ENCODE data around the gene SYNPO.
A peak's percentile ranks its signal among the peaks of the same experiment; 100 is the strongest.

The SYNPO gene

DNA sequence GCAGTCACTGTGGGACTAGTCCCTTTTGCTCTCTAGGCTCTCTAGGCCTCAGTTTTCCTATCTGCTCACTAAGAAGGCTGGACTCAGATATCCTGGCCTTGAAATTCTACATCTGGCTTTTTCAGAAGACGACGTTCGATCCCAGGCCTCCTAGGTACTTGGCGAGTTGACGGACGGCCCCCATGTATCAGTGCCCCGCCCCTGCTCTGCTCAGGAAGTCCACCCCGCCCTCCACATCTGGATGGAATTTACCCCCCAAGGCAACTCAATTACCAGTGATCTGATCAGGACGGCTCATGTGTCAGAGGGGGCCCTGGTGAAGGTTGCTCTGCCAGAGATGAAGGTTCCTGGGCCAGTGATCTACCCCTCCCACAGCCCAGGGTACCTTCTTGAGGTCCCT is 44.1 kb upstream of the SYNPO start:
- no peak for DNase-seq (ENCODE audit: low read depth, low spot score)
- no peak overlapping the region for H3K4me3 ChIP-seq (ENCODE audit: low read depth, low read length)
- TF ChIP-seq, protein P1, sequence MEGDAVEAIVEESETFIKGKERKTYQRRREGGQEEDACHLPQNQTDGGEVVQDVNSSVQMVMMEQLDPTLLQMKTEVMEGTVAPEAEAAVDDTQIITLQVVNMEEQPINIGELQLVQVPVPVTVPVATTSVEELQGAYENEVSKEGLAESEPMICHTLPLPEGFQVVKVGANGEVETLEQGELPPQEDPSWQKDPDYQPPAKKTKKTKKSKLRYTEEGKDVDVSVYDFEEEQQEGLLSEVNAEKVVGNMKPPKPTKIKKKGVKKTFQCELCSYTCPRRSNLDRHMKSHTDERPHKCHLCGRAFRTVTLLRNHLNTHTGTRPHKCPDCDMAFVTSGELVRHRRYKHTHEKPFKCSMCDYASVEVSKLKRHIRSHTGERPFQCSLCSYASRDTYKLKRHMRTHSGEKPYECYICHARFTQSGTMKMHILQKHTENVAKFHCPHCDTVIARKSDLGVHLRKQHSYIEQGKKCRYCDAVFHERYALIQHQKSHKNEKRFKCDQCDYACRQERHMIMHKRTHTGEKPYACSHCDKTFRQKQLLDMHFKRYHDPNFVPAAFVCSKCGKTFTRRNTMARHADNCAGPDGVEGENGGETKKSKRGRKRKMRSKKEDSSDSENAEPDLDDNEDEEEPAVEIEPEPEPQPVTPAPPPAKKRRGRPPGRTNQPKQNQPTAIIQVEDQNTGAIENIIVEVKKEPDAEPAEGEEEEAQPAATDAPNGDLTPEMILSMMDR (IDR thresholded peaks at IDR 0.05; ENCODE audit: low read depth, low read length) = no peak
- in situ Hi-C loops (cut with HindIII; ENCODE audit: low sequenced_read_pairs) = no loop called here

DNA sequence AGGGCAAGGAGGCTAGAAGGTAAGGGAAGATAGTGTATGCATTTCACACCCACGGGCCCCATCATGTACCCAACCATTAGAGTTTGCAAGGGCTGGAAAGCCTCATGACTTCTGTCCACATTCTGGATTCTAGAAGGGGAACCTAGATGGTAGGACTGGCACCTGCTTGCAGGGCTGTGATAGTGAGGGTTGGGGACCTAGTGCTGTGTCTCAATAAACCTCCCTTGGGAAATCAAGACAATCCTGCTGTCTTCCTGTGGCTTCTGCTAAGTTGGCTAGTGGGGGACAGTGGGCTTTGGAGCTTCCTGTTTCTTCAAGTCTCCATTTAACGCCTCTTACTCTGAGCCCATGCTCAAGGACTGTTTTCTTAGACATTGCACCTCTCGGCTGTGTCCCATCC is 43.6 kb upstream of the SYNPO start:
- TF ChIP-seq, protein P1 (IDR thresholded peaks at IDR 0.05; ENCODE audit: low read depth, low read length) = no peak
- in situ Hi-C loops (cut with HindIII; ENCODE audit: low sequenced_read_pairs) = no loop called here
- DNase-seq (ENCODE audit: low read depth, low spot score) = no peak
- no peak overlapping the region for H3K4me3 ChIP-seq (ENCODE audit: low read depth, low read length)

DNA sequence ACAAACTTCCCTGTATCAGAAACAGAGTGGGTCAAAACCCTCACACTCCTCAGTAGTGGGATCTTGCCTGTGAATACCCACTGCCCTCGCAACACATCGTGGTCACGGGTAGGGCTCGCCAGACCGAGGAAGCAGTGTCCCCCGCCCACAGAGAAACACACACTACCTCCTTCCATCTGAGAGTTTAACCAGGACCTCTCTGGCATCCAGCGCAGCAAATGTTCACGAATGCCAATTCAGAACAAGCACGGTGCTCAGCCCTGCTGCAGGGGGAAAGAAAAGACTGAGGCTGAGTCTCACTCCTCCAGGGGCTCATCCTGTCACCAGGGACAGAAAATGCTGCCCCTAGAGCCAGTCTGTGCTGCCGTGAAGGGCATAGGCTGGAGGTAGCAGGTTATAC is 42.5 kb upstream of the SYNPO start:
- in situ Hi-C loops (cut with HindIII; ENCODE audit: low sequenced_read_pairs) = no loop called here
- TF ChIP-seq, protein P1 (IDR thresholded peaks at IDR 0.05; ENCODE audit: low read depth, low read length) = no peak

DNA sequence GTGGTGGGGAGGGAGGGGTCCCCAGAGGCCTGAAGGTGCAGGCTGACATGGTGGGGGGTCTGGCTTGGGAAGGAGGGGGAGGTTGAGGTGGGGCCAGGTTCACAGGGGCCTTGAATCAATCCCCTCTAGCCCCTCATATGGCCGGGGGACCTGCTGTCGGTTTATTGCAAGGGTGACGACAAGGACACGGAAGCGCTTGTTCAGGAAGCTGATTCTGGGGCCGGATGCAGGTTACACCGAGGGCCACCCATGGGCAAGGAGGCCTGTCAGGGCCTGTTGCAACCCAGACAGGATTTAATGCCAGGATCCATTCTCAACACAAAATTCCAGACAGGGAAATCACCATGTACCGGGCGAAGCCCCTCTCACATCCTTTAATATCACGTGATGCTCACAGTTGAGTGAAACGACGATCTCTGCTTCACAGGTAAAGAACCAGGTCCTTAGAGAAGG is 41.6 kb upstream of the SYNPO start:
- TF ChIP-seq, protein P1 (IDR thresholded peaks at IDR 0.05; ENCODE audit: low read depth, low read length) = no peak
- in situ Hi-C loops (cut with HindIII; ENCODE audit: low sequenced_read_pairs) = no loop called here
- H3K4me3 ChIP-seq (ENCODE audit: low read depth, low read length) = no peak overlapping the region
- no peak for DNase-seq (ENCODE audit: low read depth, low spot score)

More for the DNA sequence above, 42.5 kb upstream of the SYNPO start:
- no peak overlapping the region for H3K4me3 ChIP-seq (ENCODE audit: low read depth, low read length)
- DNase-seq (ENCODE audit: low read depth, low spot score) = no peak

DNA sequence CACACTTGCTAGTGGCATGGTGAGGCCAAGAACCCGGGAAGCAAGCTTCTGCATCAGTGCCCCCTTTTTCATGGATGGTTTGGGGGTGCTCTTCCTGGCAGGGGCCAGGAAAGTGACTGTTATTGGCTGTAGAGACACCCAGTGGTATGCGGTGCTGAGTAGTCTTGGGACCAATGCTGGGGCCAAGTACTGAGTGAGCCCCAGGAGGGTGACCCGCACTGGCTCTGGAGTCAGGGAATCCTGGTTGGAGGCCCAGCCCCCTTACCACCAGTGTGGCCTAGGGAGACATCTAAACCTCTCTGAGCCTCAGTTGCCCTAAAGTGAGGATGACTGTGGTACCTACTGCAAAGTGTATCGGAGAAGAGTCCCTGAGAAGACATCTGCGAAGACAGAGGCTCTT is 41.2 kb upstream of the SYNPO start:
- in situ Hi-C loops (cut with HindIII; ENCODE audit: low sequenced_read_pairs) = no loop called here
- no peak overlapping the region for H3K4me3 ChIP-seq (ENCODE audit: low read depth, low read length)
- DNase-seq (ENCODE audit: low read depth, low spot score) = no peak
- TF ChIP-seq, protein P1 (IDR thresholded peaks at IDR 0.05; ENCODE audit: low read depth, low read length) = no peak

DNA sequence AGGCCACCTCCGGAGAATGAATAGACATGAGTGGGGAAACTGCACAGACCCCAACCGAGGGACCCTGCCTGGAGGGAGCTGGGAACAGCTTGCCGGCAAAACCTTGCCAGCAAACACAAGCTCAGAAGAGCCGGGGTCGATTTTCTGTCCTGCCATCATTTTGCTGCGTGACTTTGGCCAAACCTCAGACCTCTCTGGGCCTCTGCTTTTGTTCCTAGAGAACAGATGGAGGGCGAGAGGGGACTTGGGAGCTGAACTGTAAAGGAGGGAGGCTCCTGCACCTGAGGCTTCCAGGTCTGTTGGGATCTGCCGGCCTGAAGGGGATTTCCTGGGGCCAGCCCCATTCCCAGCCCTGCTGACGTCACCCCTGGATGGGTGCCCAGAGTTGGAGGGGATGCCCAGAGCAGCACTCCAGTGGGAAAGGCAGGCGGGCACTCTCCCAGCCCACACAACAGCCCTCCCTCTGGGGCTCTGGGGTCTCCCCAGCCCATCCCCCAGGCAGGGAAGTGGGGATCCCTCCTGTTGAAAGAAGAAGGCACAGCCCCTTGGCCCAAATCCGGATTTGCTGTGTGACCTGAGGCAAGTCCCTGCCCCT is 40.4 kb upstream of the SYNPO start:
- H3K4me3 ChIP-seq (ENCODE audit: low read depth, low read length) = no peak overlapping the region
- DNase-seq (ENCODE audit: low read depth, low spot score) = peak; percentile 70
- TF ChIP-seq, protein P1 (IDR thresholded peaks at IDR 0.05; ENCODE audit: low read depth, low read length) = no peak
- in situ Hi-C loops (cut with HindIII; ENCODE audit: low sequenced_read_pairs) = no loop called here

All from astrocyte of the spinal cord (primary cell).